RCC 7860 (cell line): ENCODE measurements around the gene NR2F1-AS1.

Experiments used
- DNase-seq: peaks from one replicate; pipeline ENCODE4 v3.0.0-alpha.2; 2015; ENCODE audit warnings: low spot score
- FAIRE-seq: peaks from 2 replicates; lab custom pipeline; 2012; peaks lifted over from hg19 to GRCh38; lab: Jason Lieb, UNC

NR2F1-AS1 gene

DNA sequence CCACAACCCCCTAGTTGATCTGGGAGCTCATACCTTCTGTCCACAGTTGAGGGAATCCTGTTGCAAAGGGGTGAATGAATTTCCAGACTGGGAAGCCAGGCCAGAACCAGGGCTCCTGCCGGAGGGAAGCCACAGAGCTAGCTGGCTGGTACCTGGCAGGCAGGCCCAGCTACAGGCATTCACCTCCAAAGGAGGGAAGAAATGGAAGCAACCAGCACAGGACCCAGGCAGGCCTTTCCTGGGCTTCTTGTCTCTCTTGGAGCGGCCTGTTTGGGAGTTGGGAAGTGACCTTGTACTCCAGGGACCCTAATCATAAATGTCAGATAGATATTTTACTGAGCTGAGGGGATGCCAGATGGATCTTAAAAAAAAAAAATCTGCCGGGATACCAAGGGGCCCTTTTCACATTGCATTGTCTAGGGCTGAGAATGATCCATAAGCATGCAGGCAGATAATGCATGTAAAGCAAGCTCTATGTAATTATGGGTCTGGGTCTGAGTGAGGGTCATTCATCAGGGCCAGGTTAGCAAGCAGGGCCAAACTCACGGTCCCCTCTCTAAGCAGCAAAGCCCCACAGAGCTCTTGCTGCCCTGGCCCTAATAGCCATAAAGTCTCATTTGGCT lies 10.4 kb upstream of the NR2F1-AS1 start:
- FAIRE-seq (no peak), DNase-seq (no peak)

- FAIRE-seq (no peak), DNase-seq (no peak)
Measured at GRCh38 chr5:93590493-93590892, 9.5 kb upstream of the NR2F1-AS1 start.

- FAIRE-seq: no peak
- no peak for DNase-seq
Measured at GRCh38 chr5:93589829-93590215, 8.8 kb upstream of the NR2F1-AS1 start.

DNA sequence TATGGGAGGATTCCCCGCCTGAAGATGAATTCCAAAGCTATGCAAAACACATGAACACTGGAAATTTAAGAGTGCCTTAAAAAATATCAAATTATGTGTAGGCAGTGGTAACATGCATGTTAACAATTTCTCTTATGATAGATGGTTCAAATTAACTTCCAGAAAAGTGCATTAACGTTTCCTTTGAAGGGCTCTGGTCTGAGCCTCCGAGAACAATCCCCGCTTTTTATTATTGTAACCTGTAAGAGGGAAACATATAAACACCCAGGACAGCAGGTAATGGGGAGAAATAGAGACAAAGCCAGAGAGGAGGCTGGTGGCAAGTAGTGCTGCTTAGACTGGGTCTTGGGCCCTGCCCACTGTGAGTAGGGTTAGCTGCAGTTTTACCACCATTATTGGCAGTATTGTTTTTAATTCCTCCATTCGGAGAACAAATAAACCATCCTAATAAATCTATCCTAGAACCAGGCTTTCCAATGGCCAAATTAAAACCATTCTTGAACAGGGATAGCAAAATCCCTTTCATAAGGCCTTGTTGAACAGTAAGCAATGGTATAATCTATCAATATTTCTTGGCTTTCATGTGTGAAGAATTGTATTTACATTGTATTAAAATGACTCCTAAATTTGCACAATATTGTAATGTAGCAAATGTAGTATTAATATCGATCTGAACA lies 8.3 kb upstream of the NR2F1-AS1 start:
- no peak for DNase-seq
- FAIRE-seq: no peak

- DNase-seq: no peak
- no peak for FAIRE-seq
Measured at GRCh38 chr5:93588352-93589151, 7.5 kb upstream of the NR2F1-AS1 start.

- no peak for DNase-seq
- no peak for FAIRE-seq
Measured at GRCh38 chr5:93587597-93588351, 6.8 kb upstream of the NR2F1-AS1 start.

DNA sequence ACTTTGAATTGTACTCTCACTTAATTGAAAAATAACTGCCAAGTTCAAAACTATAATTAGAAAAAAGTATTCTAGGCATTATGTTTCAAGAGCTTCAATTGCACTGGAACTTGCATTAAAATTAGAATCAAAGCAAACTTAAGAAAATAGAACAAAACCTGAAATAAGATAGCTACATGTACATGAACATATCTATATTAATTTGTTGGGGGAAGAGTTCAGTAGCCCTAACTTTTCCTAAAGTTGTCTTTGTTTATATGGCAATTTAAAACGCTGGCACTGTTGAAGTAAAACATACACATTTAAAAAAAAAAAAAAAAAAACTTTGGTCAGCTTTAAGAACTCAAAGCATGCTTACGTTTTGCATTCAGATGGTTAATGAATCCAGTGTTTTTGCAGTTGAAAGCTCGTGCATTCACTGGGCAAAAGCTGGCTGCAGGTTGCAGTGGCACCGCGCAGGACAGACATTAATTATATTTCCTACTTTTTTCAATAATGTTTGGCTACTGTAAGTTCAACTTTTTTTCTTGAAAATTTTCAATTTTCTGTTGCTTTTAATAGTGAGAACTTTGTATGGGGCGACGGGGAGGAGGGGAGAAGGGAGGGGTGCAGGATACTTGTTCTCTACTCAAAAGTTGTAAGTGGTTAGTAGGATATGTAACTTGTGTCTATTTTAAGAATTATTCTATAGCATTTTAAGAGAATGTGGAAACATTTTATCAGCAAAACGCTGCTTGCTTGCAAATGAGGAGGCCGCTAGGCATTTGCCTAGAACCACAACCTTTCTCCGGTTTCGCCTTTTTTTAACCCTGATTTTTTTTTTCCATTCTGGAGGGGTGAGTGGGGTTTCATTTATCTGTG lies 5.9 kb upstream of the NR2F1-AS1 start:
- FAIRE-seq (no peak), DNase-seq (no peak)

DNA sequence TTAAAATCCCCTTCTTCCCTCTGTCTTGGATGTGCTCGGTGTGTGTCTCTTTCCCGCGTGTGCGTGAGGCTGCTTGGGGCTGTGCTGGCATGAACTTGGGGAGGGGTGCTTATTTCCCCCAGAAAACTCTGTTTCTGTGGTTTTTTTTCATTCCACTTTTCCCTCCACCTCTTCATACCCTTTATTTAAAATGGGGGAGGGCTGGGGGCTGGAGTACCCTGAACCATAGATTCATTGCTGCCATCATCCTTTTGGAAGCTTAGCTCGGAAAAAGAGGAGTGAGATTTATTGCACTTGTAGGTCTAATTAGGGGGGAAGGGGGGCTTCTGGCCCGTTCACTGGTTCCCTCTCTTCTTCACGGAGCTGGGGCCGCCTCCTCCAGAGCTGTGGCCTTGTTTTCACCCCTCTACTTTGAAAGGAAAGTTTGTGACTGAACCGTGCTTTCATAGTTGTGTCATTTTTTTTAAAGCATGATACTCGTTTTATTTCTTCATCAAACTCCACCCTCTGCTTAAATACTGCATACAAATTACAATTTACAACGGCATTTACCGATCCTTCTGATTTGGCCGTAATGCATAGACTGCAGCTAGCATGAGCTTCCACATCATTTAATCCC lies 4.9 kb upstream of the NR2F1-AS1 start:
- DNase-seq (no peak), FAIRE-seq (no peak)

GRCh38 chr5:93585041-93585766 lies 4.2 kb upstream of the NR2F1-AS1 start:
- no peak for DNase-seq
- FAIRE-seq: no peak

- DNase-seq: no peak
- FAIRE-seq: no peak
Measured at GRCh38 chr5:93584596-93585040, 3.6 kb upstream of the NR2F1-AS1 start.

- peak; percentile 9 for DNase-seq
- no peak for FAIRE-seq
Measured at GRCh38 chr5:93583768-93584595, 3.0 kb upstream of the NR2F1-AS1 start.

DNA sequence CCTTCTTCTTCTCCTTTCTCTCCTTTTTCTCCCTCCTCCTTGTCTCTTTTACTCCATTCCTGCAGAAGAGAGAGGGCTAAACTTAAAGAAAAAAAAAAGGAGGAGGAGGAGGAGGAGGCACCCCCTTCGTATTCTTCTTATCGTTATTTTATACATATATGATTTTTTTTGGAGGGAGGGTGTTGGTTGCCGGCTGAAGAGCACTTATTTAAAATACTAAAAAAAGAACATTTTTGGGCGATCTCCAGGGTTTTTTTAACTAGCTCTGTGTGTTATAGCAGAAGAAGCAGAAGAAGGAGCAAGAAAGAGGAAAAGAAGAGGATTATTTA lies 2.4 kb upstream of the NR2F1-AS1 start:
- FAIRE-seq (no peak), DNase-seq (no peak)

DNA sequence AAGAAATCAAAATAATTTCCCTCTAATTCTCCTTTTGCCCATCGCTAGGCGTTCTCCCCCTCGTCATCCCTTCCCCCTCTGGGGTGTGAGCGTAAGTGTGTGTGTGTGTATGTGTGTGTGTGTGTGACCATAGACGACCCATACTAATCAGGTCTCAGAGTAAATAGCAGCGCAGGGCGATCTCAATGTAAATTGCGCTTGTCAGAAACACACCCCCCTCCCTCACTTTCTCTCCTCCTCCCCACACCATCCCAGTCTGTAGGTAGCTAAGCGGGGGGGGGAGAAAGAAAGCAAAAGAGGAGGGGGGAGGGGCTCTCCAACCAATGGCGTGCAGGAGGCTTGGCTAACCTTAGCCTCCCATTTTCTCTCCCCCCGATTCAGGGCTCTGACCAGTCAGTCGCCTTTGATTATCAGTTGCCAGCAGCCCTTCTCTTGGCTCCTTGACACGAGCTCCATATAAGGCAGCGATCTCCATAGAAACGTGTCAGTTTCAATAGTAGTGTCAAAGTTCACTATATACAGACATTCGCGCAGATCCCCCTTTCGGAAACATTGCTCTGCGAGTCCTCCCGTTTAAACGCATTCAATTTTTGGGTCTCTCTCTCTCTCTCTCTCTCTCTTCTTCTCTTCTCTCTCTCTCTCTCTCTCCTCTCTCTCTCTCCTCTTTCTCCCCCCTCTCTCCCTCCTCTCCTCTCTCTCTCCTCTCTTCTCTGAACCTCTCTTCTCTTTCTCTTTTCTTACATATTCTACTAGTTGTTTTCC lies 1.8 kb upstream of the NR2F1-AS1 start, which contains the start of gene NR2F1:
TSS of gene NR2F1 (plus strand) at position 546 of the 762 bp plus-strand sequence. CDS start 1,802 bp downstream, outside the sequence.
- DNase-seq (peak; percentile 69), FAIRE-seq (no peak)

DNA sequence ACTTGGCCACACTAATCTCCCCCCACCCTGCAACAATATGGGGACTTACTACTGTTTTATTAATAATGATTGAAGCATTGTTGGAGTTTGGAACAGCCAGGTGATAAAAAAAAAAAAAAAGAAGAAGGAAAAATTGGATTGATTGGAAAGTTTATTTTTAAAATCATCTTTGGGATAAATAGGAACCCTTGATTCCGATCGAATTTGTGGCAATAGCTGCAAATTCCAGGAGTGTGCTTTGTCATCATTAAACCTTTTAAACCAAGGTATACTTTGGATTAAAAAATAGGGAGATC lies 1.1 kb upstream of the NR2F1-AS1 start:
- no peak for FAIRE-seq
- no peak for DNase-seq

DNA sequence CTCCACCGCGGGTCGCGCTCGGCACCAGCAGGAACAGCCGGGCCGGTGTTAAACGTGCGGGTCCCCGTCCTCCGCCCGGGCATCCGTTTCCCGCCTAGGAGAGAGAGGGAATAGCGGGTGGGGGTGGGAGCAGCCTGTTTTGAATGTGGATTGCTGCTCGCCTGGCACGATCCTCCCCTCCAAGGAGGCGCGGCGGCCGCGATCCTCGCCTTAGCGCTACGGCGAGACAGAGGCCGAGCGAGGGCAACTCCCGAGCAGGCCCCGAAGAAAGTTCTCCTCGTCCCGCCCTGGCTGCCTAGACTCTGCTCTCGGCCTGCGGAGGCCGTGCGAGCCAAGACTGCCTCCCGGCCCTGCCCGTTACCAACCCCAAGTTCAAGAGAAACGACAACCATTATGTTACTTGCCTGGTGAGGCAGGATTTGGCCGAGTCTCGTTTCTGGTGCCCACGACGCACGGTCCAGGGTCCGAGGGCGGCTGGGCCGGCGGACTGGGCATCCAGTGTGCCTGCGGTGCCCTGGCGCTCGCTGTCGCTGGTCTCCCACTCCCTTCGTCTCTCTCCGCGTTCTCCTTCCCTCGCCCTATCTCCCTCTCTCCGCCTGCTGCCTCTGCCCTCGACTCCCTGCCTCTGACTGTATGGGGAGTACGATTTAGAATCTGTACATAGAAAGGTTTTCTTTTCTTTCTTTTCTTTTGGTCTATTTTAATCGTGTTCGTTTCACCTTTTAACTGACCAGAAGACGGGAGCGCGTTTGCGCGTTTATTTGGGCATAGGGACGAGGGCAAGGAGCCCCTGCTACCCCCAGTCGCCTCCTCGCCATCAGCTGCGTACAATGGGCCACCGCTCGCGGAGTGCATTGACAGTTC lies 724 bp downstream of the NR2F1-AS1 start:
- DNase-seq: no peak
- no peak for FAIRE-seq

DNA sequence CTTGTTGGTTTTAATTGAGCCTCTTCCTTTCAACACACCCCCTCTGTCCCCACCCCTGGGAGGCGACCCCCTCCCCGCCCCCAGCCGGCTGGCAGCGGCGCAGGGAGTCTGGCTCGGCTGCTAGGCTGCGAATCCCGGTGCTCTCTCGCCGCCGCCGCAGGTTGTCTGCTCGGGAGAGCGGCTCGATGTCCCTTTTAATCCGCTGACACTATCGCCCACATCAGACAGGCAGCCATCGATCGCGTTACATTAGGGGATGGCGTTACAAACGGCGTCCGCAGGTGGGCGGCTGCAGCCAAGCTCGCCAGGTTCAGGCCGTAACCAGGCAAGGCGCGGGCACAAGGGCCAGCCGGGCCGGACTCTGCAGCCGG lies 1.3 kb downstream of the NR2F1-AS1 start:
- FAIRE-seq: no peak
- DNase-seq: no peak
